Adrenal gland (tissue), 12 donors: ENCODE results near the gene TNRC6B. TPM values are rescaled to one million over a fixed set of nuclear protein-coding genes. Genes with fewer than 3 reads are reported as not detected.

ENCODE experiments used
- DNase-seq, 7 donors: peaks; one replicate each; pipeline ENCODE4 v3.0.0-alpha.2; 2019 to 2020
- H3K27ac ChIP-seq, 5 donors: fragments of 200-600 bp; sonication (generic) in 4 of 5; 1 replicate in 3 of 5; 2 replicates in 2 of 5; pipeline versions ENCODE4 v1.5.1 to v1.8.0; 2016 to 2020; ENCODE audit warnings: mild to moderate bottlenecking in 1 of 5
- H3K27me3 ChIP-seq: fragments of 200-600 bp; 2 replicates; pipeline ENCODE4 v1.8.0; 2021
- H3K36me3 ChIP-seq, 2 donors: fragments of 200-600 bp; replicated peaks in 1 of 2; 1 replicate in 1 of 2; 2 replicates in 1 of 2; pipeline versions ENCODE4 v1.5.1 to v1.8.0; 2018 to 2022
- H3K4me1 ChIP-seq, 2 donors: fragments of 200-600 bp; replicated peaks in 1 of 2; 1 replicate in 1 of 2; 2 replicates in 1 of 2; pipeline versions ENCODE4 v1.5.1 to v1.8.0; 2018 to 2021
- H3K4me3 ChIP-seq, 4 donors: fragments of 200-600 bp; sonication (generic) in 3 of 4; one replicate each; pipeline ENCODE4 v1.5.1; 2016 to 2018
- H3K9me3 ChIP-seq, 3 donors: fragments of 200-600 bp; sonication (generic) in 1 of 3; replicated peaks in 1 of 3; 1 replicate in 2 of 3; 2 replicates in 1 of 3; pipeline versions ENCODE4 v1.5.1 to v1.8.0; 2016 to 2021
- POLR2A ChIP-seq, 2 donors: fragments of 450-650 bp; IDR thresholded peaks; one replicate each; pipeline ENCODE4 v1.6.1; 2017; ENCODE audit warnings: antibody characterized with exemption in 2 of 2, mild to moderate bottlenecking in 2 of 2, moderate library complexity in 1 of 2
- WGBS, 4 donors: extraction: QIAGEN DNeasy Blood & Tissue Kit in 2 of 4; methylation state at CpG; one replicate each; pipeline versions ENCODE4 v1.1.5 to v1.1.7; 2013 to 2017; 5-methylcytosine and 5-hydroxymethylcytosine counted together
- intact Hi-C, 2 donors: fragments of 100-400 bp; cut with DNase I; formaldehyde crosslinking; loops; one replicate each; pipeline versions ENCODE4 v1.14.1 to v1.15.0; 2022 to 2023
- polyA plus RNA-seq, 3 donors: library from polyadenylated mRNA; stranded (reverse); fragments of 200-250 nt in 2 of 3; fragments of 350-450 nt in 1 of 3; fragmentation: Illumina TruSeq in 1 of 3; extraction: RNeasy Lipid Tissue Mini Kit (QIAGEN cat#74804) in 1 of 3; gene quantifications; one replicate each; pipeline ENCODE4 v1.2.3, GENCODE V29; 2013 to 2014
- total RNA-seq, 9 donors: library from RNA; depleted of rRNA in 4 of 9; stranded (reverse); fragments of >200 nt in 4 of 9; fragments of 120-200 nt in 1 of 9; fragmentation: NEBNext Ultra II Directional in 1 of 9; extraction: Animal tissue kit (Norgen Biotek cat#: 25700) in 1 of 9; gene quantifications; one replicate each; pipeline versions ENCODE4 v1.1.0 to v1.2.4, GENCODE V29; 2013 to 2023
- TF ChIP-seq, protein P1 (sequence below), 6 experiments: fragments of 450-650 bp in 4 of 6; fragments of 200-600 bp in 2 of 6; sonication (generic) in 1 of 6; IDR thresholded peaks; 1 replicate in 5 of 6; 2 replicates in 1 of 6; pipeline versions ENCODE4 v1.5.1 to v1.8.0; 2016 to 2021; ENCODE audit warnings: antibody characterized with exemption in 6 of 6, mild to moderate bottlenecking in 2 of 6, moderate library complexity in 1 of 6
- donor health status: healthy with polysubstance abuse.
- donor health status: Bipolar disorder and iron deficiency.
- donor health status: DM: yes; HTN: yes; CAD: no.
- donor health status: DM: no; HTN: no; CAD: no.
- donor health status: DM: no; HTN: no; CAD: no.
- donor health status: DM: yes; HTN: yes; CAD: no.

TNRC6B gene
- total and polyA plus RNA-seq, 12 donors = 2.8 to 57.6 (median 32.8) TPM

DNA sequence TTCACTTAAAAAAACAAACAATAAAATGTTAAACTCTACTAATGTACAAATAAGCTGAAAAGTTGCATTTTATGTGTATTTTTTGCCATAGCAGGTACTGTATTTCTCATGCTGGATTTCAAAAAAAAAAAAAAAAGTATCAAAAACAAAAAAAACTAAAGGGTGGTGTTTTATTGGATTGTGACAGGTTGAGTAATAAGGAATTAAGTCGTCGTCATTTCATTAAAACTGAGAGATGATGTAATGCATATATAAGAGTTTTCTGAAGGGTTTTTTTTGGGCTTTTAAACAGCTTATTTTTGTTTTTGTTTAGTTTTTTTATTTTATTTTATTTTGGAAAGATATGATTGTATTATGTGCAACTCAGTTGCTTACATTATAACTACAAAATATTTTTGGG lies 157.6 kb downstream of the TNRC6B start:
- whole genome bisulfite sequencing, 4 donors = 41 to 60% (median 53%) methylated on average over 2 of the region's 2 CpGs
- Histone ChIP-seq H3K4me1 (no peaks in the 10 kb centered on the region), H3K36me3 (peaks cover 0 to 3% of the 10 kb centered on the region in 2 donors), H3K9me3 (no peaks in the 10 kb centered on the region), H3K27ac (no peak overlapping the region), H3K27me3 (no peaks in the 10 kb centered on the region), H3K4me3 (no peak overlapping the region)
- TF ChIP-seq, protein P1, sequence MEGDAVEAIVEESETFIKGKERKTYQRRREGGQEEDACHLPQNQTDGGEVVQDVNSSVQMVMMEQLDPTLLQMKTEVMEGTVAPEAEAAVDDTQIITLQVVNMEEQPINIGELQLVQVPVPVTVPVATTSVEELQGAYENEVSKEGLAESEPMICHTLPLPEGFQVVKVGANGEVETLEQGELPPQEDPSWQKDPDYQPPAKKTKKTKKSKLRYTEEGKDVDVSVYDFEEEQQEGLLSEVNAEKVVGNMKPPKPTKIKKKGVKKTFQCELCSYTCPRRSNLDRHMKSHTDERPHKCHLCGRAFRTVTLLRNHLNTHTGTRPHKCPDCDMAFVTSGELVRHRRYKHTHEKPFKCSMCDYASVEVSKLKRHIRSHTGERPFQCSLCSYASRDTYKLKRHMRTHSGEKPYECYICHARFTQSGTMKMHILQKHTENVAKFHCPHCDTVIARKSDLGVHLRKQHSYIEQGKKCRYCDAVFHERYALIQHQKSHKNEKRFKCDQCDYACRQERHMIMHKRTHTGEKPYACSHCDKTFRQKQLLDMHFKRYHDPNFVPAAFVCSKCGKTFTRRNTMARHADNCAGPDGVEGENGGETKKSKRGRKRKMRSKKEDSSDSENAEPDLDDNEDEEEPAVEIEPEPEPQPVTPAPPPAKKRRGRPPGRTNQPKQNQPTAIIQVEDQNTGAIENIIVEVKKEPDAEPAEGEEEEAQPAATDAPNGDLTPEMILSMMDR (IDR thresholded peaks at IDR 0.05) = no peak
- TF ChIP-seq POLR2A (IDR thresholded peaks at IDR 0.05) = no peak
- no peak for DNase-seq
- intact Hi-C loops = loop anchor here in 1 of 2 donors (10.0 kb wide), 1 partner anchor 281 kb away; no protein-coding TSS in a partner anchor

DNA sequence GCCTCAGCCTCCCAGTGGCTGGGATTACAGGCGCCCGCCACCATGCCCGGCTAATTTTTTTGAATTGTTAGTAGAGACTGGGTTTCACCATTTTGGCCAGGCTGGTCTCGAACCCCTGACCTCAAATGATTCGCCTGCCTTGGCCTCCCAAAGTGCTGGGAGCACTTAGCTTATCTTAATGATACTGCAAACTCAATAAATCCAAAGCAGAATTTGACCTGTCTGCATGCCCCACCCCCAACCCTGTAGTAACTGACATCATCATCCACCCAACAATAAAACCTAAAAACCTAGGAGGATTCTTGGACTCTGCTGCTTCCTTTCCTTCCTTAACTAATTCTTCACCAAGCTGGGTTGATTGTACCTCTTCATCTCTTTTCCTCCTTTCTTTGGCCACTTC lies 162.3 kb downstream of the TNRC6B start:
- 80 to 88% (median 83%) methylated on average over 5 of the region's 5 CpGs for WGBS, 4 donors
- H3K27ac ChIP-seq = no peak overlapping the region
- H3K4me1 ChIP-seq = no peaks in the 10 kb centered on the region
- no peaks in the 10 kb centered on the region for H3K36me3 ChIP-seq
- no peak for TF ChIP-seq POLR2A (IDR thresholded peaks at IDR 0.05)
- TF ChIP-seq, protein P1 (IDR thresholded peaks at IDR 0.05) = no peak
- H3K9me3 ChIP-seq = no peaks in the 10 kb centered on the region
- no peaks in the 10 kb centered on the region for H3K27me3 ChIP-seq
- no peak for DNase-seq
- no peak overlapping the region for H3K4me3 ChIP-seq
- intact Hi-C loops = loop anchor here in 1 of 2 donors (10.0 kb wide), 2 partner anchors 285 to 805 kb away; partner anchors contain the start of gene RPS19BP1

DNA sequence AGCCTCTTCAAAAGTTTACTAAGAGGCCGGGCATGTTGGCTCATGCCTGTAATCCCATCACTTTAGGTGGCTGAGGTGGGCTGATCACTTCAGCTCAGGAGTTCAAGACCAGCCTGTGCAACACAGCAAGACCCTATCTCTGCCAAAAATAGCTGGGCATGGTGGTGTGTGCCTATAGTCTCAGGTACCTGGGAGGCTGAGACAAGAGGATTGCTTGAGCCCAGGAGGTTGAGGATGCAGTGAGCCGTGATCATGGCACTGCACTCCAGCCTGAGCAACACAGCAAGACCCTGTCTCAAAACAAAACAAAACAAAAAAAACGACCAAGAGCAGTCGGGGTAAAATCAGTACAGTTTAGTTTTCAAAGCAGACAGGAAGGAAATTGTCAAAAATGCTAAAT lies 163.9 kb downstream of the TNRC6B start:
- Histone ChIP-seq H3K27ac (no peak overlapping the region), H3K36me3 (no peaks in the 10 kb centered on the region), H3K9me3 (no peaks in the 10 kb centered on the region), H3K4me3 (no peak overlapping the region), H3K4me1 (peaks cover 6 to 8% of the 10 kb centered on the region in 2 donors), H3K27me3 (no peaks in the 10 kb centered on the region)
- intact Hi-C loops = loop anchor here in 1 of 2 donors (10.0 kb wide), 2 partner anchors 287 to 807 kb away; partner anchors contain the start of gene RPS19BP1
- no peak for DNase-seq
- TF ChIP-seq POLR2A (IDR thresholded peaks at IDR 0.05) = no peak
- TF ChIP-seq, protein P1 (IDR thresholded peaks at IDR 0.05) = no peak
- WGBS, 4 donors = 42 to 52% (median 48%) methylated on average over 4 of the region's 4 CpGs

DNA sequence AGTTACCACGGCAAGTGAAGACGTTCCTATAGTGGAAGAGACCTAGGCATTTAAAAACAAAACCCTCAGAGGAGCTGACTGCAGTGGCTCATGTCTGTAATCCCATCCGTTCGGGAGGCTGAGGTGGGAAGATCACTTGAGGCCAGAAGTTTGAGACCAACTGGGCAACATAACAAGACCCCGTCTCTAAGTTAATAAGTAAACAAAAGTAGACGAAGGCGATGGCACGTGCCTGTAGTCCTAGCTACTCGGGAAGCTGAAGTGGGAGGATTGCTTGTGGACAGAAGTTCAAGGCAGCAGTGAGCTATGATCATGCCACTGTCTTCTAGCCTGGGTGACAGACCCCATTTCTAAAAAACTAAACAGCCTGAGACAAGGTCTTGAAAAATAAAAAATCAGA lies 164.8 kb downstream of the TNRC6B start:
- no peak overlapping the region for H3K27ac ChIP-seq
- H3K4me3 ChIP-seq = no peak overlapping the region
- peaks cover 13% of the 10 kb centered on the region in 2 donors for H3K4me1 ChIP-seq
- TF ChIP-seq, protein P1 (IDR thresholded peaks at IDR 0.05) = no peak
- no peak for TF ChIP-seq POLR2A (IDR thresholded peaks at IDR 0.05)
- intact Hi-C loops = loop anchor here in 1 of 2 donors (10.0 kb wide), 2 partner anchors 288 to 808 kb away; partner anchors contain the start of gene RPS19BP1
- no peaks in the 10 kb centered on the region for H3K27me3 ChIP-seq
- DNase-seq = no peak
- no peaks in the 10 kb centered on the region for H3K9me3 ChIP-seq
- 47 to 56% (median 53%) methylated on average over 9 of the region's 9 CpGs for WGBS, 4 donors
- no peaks in the 10 kb centered on the region for H3K36me3 ChIP-seq
